ENCODE results near the gene NMU.
A peak's percentile ranks its signal among the peaks of the same experiment; 100 is the strongest.
"Not testable (repeated sequence)": the region's sequence is repeated elsewhere in the genome, so short reads cannot be mapped to it uniquely, and the experiment has no call there.

The NMU gene

GRCh38 chr4:55554453-55555030 is 81.6 kb downstream of the NMU start:
- DNase-seq (ENCODE audit: low spot score): no peak

GRCh38 chr4:55553441-55554201 is 82.5 kb downstream of the NMU start:
- peak; percentile 26 for DNase-seq (ENCODE audit: low spot score)

GRCh38 chr4:55551964-55552363 is 84.1 kb downstream of the NMU start:
- DNase-seq (ENCODE audit: low spot score): not testable (repeated sequence)

DNA sequence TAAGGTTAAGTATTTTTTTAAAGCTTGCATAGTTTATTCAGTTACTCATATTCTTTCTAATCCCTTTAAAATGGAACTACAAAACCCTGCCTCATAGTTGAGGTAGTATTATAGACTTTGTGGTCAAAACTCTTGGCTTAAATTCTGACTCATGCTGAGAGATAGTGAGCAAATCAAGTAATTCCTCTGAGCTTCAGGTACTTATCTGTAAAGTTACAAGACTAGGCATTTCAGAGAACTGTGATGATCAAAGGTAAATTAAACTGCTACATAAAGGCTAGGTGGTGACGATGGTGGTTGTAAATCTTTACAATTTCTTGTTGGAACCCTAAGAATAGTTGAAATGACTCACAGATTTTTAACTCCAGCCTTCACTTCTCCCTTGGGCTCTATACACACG is 86.2 kb downstream of the NMU start:
- DNase-seq (ENCODE audit: low spot score): no peak

DNA sequence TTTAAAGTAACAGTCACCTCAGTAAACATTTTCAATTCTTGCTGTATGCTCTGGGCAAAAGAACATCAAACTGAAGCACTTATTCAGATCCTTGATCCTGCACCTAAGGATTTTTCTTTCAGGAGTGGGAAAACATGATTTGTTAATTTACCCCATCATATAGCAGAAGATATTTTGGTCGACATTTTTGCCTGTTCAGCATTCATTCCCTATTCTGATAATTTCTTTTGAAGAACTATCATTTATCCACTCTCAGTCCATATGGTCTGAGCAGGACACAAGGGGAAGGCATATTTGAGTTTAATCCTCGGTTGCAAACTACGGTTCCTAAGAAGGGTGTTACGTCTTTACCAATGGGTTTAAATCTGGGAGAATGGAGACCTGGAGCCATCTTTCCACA is 88.2 kb downstream of the NMU start:
- DNase-seq (ENCODE audit: low spot score): no peak

GRCh38 chr4:55547466-55547770 is 88.7 kb downstream of the NMU start:
- peak; percentile 50 for DNase-seq (ENCODE audit: low spot score)

DNA sequence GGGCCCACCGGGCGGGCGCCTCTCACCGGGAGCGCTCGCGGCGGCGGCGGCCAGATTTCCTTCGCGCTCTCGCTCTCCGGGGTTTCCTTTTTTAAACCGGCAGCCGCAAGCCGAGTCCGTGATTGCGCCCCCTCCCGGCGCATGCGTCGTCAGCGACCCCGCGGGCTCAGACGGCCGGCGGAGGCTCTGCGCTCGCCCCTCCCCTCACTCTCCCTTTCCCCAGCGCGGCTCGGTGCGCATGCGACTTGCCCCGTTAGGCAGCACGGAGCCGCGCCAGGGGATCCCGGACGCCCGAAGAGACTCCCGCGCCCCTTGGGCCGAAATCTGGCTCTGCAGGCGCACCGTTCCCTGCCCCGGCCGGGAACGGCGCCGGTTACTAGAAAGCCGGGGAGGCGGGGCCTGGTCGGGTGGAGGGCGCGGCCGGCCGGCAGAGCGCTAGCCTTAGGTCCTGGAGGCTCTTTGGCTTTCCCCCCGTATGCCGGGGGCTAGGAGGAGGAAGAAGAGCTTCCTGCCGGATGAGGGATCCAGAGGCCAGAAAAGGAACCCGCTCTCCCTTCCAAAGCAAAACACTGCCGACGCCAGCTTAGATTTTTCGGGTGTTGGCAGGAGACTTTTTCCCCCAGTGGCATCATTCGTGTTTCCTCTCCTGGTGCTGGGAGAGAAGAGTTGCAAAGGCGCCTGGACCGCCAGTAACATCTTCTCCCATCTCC is 89.2 kb downstream of the NMU start, which contains the start of gene CLOCK:
Gene CLOCK (minus strand): TSS at position 154 of the 710 bp plus-strand sequence. CDS start 64,124 bp downstream, outside the sequence.
- DNase-seq (ENCODE audit: low spot score): peak; percentile 88

- no peak for DNase-seq (ENCODE audit: low spot score)
Observed at GRCh38 chr4:55546506-55546755, 89.7 kb downstream of the NMU start.

DNA sequence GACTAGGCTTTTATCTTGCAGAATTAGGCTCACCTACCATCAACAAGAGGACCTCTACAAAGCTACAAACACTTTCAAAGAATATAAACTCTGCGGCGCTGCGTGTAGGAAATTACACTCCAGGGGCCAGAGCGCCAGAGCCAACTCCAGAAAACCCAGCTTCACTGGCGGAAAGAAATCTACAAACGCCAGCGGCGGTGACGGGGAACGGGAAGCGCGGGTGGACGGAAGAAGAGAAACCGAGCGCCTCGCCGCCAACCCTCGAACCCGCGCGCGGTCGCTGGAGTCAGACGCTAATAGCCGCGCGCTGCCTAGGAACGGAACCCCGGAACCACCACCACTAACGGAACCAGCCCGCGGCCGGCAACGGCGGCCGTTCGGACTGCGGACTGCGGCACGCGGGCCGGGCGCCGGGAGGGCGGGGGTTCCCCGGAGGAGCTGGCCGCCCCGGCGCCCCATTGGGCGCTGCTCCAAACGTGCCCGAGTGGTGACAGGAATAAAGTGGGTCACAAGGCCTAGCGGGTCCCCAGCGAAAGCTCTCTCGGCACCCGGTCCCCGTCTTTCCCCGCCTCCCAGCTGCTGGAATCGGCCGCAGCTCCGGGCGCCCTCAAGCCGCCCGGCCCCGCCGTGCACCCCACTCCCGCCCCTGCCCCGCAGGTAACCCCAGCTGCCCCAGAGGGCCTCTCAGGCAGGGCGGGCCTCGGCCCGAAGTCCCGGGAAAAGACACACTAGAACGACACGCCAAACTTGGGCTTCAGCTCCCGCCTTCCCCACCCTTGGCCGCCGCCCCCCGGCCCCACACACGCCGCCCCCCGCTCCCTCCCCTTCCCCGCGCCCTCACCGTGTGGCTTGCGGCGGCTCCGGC is 90.2 kb downstream of the NMU start:
- peak; percentile 69 for DNase-seq (ENCODE audit: low spot score)
